ENCODE measurements around the gene HRAS.

DNA sequence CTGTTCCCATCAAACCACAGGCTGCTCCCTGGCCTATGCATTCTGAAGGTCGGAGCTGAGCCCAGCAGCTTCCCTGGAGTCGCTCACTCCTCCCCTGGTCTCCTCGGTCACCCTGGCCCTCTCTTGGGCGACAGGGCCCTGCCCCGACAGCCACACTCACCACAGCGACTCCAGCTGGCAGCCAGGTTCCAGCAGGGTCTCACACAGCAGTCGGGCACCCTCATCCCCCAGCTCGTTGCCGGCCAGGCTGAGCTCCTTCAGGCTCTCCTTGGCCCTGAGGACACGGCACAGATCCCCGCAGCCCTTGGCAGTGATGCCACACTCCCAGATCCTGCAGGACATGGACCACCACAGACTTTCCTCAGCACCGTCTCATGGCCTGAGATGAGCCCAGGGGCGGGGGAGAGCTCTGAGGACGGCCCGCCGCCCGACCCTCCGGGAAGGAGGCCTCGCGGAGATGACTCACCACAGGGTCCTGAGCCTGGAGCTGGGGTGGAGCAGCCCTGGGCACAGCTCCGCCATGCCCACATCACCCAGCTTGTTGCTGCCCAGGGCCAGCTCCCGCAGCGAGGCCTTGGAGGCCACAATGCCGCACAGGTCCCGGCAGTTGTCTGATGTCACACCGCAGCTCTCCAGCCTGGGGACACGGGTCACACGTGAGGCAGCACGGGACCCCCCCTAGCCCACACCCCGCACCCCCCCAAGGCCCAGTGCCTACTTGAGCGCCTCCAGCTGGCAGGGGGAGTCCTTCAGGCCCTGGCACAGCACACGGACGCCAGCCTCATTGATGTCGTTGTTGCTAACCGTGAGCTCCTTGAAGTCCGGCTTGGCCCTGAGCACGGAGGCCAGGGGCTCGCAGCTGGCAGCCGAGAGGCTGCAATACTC, 36.8 kb downstream of the HRAS start:
- no peak for TF ChIP-seq POLR2A (IDR thresholded peaks at IDR 0.05)
- TF ChIP-seq, protein P1, sequence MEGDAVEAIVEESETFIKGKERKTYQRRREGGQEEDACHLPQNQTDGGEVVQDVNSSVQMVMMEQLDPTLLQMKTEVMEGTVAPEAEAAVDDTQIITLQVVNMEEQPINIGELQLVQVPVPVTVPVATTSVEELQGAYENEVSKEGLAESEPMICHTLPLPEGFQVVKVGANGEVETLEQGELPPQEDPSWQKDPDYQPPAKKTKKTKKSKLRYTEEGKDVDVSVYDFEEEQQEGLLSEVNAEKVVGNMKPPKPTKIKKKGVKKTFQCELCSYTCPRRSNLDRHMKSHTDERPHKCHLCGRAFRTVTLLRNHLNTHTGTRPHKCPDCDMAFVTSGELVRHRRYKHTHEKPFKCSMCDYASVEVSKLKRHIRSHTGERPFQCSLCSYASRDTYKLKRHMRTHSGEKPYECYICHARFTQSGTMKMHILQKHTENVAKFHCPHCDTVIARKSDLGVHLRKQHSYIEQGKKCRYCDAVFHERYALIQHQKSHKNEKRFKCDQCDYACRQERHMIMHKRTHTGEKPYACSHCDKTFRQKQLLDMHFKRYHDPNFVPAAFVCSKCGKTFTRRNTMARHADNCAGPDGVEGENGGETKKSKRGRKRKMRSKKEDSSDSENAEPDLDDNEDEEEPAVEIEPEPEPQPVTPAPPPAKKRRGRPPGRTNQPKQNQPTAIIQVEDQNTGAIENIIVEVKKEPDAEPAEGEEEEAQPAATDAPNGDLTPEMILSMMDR (IDR thresholded peaks at IDR 0.05 in 4 of 5, conservative IDR thresholded peaks at IDR 0.05 in 1 of 5) = no peak
